GM12874 (cell line): ENCODE data around the gene TACR2.

ENCODE experiments used
- CTCF ChIP-seq: IDR thresholded peaks from 2 replicates; pipeline ENCODE4 v1.5.1; 2011; ENCODE audit warnings: low read depth, mild to moderate bottlenecking, control low read depth, low read length, moderate library complexity; ENCODE audit not compliant: insufficient read depth

The TACR2 gene

GRCh38 chr10:69435966-69436520, 19.3 kb upstream of the TACR2 start:
- no peak for TF ChIP-seq CTCF

- TF ChIP-seq CTCF = no peak
Observed at GRCh38 chr10:69434926-69435325, 18.2 kb upstream of the TACR2 start.

GRCh38 chr10:69434169-69434568, 17.5 kb upstream of the TACR2 start:
- TF ChIP-seq CTCF = no peak

- TF ChIP-seq CTCF = no peak
Observed at GRCh38 chr10:69428165-69428564, 11.4 kb upstream of the TACR2 start.

- no peak for TF ChIP-seq CTCF
Observed at GRCh38 chr10:69426376-69426727, 9.6 kb upstream of the TACR2 start.

- no peak for TF ChIP-seq CTCF
Observed at GRCh38 chr10:69425511-69426298, 9.0 kb upstream of the TACR2 start.

- TF ChIP-seq CTCF = no peak
Observed at GRCh38 chr10:69425041-69425440, 8.3 kb upstream of the TACR2 start.

- TF ChIP-seq CTCF = no peak
Observed at GRCh38 chr10:69422676-69423075, 6.0 kb upstream of the TACR2 start.
